Posterior vena cava (tissue), 2 donors: ENCODE results near the gene CELF4. TPM values are rescaled to one million over a fixed set of nuclear protein-coding genes. Genes with fewer than 3 reads are reported as not detected.

Source experiments
- DNase-seq: peaks from one replicate; pipeline ENCODE4 v3.0.0-alpha.2; 2020; ENCODE audit warnings: low spot score
- intact Hi-C, 2 donors: fragments of 100-400 bp; cut with DNase I; formaldehyde crosslinking; loops; one replicate each; pipeline versions ENCODE4 v1.14.1 to v1.14.2; 2022 to 2023
- total RNA-seq, 2 donors: library from RNA; stranded (reverse); fragmentation: NEBNext Ultra II Directional; extraction: Animal tissue kit (Norgen Biotek cat#: 25700); gene quantifications; one replicate each; pipeline ENCODE4 v1.2.1, GENCODE V29; 2021
- donor health status: DM: yes; HTN: yes; CAD: no.
- donor health status: DM: yes; HTN: yes; CAD: no.

CELF4 gene
- total RNA-seq, 2 donors from 2014 or later = not detected

- intact Hi-C loops = loop anchor here in 1 of 2 donors (5.0 to 10.0 kb wide), 2 partner anchors 214 to 1204 kb away; no protein-coding TSS in a partner anchor
These were observed 127.0 kb downstream of the CELF4 start for GRCh38 chr18:37438417-37439180.

GRCh38 chr18:37435996-37436395 lies 129.6 kb downstream of the CELF4 start:
- intact Hi-C loops = loop anchor here in 1 of 2 donors (5.0 to 10.0 kb wide), 2 partner anchors 216 to 1201 kb away; no protein-coding TSS in a partner anchor
- no peak for DNase-seq

More at GRCh38 chr18:37438417-37439180, 127.0 kb downstream of the CELF4 start:
- no peak for DNase-seq

- intact Hi-C loops = loop anchor here in 1 of 2 donors (5.0 to 10.0 kb wide), 2 partner anchors 217 to 1201 kb away; no protein-coding TSS in a partner anchor
- DNase-seq = no peak
These were observed 130.3 kb downstream of the CELF4 start for GRCh38 chr18:37435150-37435867.

GRCh38 chr18:37434161-37434860 lies 131.3 kb downstream of the CELF4 start:
- intact Hi-C loops = loop anchor here in 1 of 2 donors (10.0 kb wide), 1 partner anchor 1200 kb away; no protein-coding TSS in a partner anchor
- DNase-seq = no peak

GRCh38 chr18:37432436-37433195 lies 133.0 kb downstream of the CELF4 start:
- DNase-seq = no peak
- intact Hi-C loops = loop anchor here in 1 of 2 donors (10.0 kb wide), 1 partner anchor 1198 kb away; no protein-coding TSS in a partner anchor

GRCh38 chr18:37430357-37431076 lies 135.1 kb downstream of the CELF4 start:
- intact Hi-C loops = loop anchor here in 1 of 2 donors (10.0 kb wide), 1 partner anchor 1196 kb away; no protein-coding TSS in a partner anchor
- no peak for DNase-seq

GRCh38 chr18:37429791-37430190 lies 135.8 kb downstream of the CELF4 start:
- DNase-seq = no peak
- intact Hi-C loops = loop anchor here in 1 of 2 donors (10.0 kb wide), 1 partner anchor 1195 kb away; no protein-coding TSS in a partner anchor

GRCh38 chr18:37428288-37428974 lies 137.2 kb downstream of the CELF4 start:
- no peak for DNase-seq
- intact Hi-C loops = no loop called here

GRCh38 chr18:37426586-37426985 lies 139.0 kb downstream of the CELF4 start:
- no peak for DNase-seq
- intact Hi-C loops = no loop called here

GRCh38 chr18:37425222-37425621 lies 140.4 kb downstream of the CELF4 start:
- no peak for DNase-seq
- intact Hi-C loops = no loop called here

- intact Hi-C loops = no loop called here
These were observed 141.1 kb downstream of the CELF4 start for GRCh38 chr18:37424507-37424906.

GRCh38 chr18:37422596-37422995 lies 143.0 kb downstream of the CELF4 start:
- DNase-seq = no peak
- intact Hi-C loops = loop anchor here in 1 of 2 donors (2.0 kb wide), 1 partner anchor 50 kb away; no protein-coding TSS in a partner anchor

More at GRCh38 chr18:37424507-37424906, 141.1 kb downstream of the CELF4 start:
- DNase-seq = no peak

GRCh38 chr18:37422116-37422515 lies 143.5 kb downstream of the CELF4 start:
- DNase-seq = no peak
- intact Hi-C loops = loop anchor here in 1 of 2 donors (2.0 kb wide), 1 partner anchor 49 kb away; no protein-coding TSS in a partner anchor

- intact Hi-C loops = loop anchor here in 1 of 2 donors (2.0 kb wide), 1 partner anchor 49 kb away; no protein-coding TSS in a partner anchor
- no peak for DNase-seq
These were observed 144.1 kb downstream of the CELF4 start for GRCh38 chr18:37421341-37422077.

GRCh38 chr18:37420315-37420880 lies 145.2 kb downstream of the CELF4 start:
- no peak for DNase-seq
- intact Hi-C loops = no loop called here

- intact Hi-C loops = no loop called here
- DNase-seq = no peak
These were observed 145.7 kb downstream of the CELF4 start for GRCh38 chr18:37419866-37420265.
